Sigmoid colon (tissue), 4 donors: ENCODE measurements around the gene SEC14L6.

ENCODE experiments used
- CTCF ChIP-seq, 4 experiments: fragments of 450-650 bp in 3 of 4; fragments of 200-600 bp in 1 of 4; IDR thresholded peaks; one replicate each; pipeline ENCODE4 v1.5.1; 2016 to 2019; ENCODE audit warnings: antibody characterized with exemption in 4 of 4, mild to moderate bottlenecking in 3 of 4, moderate library complexity in 2 of 4
- EP300 ChIP-seq, 4 donors: sonication (generic); formaldehyde crosslinking; IDR thresholded peaks; one replicate each; pipeline ENCODE4 v1.6.1; 2017; ENCODE audit warnings: antibody characterized with exemption in 4 of 4
- POLR2A ChIP-seq, 2 donors: fragments of 450-650 bp; IDR thresholded peaks; one replicate each; pipeline ENCODE4 v1.6.1; 2016; ENCODE audit warnings: antibody characterized with exemption in 2 of 2, mild to moderate bottlenecking in 2 of 2, moderate library complexity in 2 of 2
- POLR2AphosphoS5 ChIP-seq, 4 donors: sonication (generic); formaldehyde crosslinking; IDR thresholded peaks; one replicate each; pipeline ENCODE4 v1.6.1; 2017; ENCODE audit warnings: antibody characterized with exemption in 4 of 4

GRCh38 chr22:30542811-30543188, 3.7 kb downstream of the SEC14L6 start:
- TF ChIP-seq CTCF (IDR thresholded peaks at IDR 0.05) = no peak
- TF ChIP-seq EP300 (IDR thresholded peaks at IDR 0.05) = no peak
- no peak for TF ChIP-seq POLR2A (IDR thresholded peaks at IDR 0.05)
- no peak for TF ChIP-seq POLR2AphosphoS5 (IDR thresholded peaks at IDR 0.05)
